Sigmoid colon (tissue), 3 donors: ENCODE data around the gene COPZ1.

Source experiments
- CTCF ChIP-seq, 4 experiments: fragments of 450-650 bp in 3 of 4; fragments of 200-600 bp in 1 of 4; IDR thresholded peaks; one replicate each; pipeline ENCODE4 v1.5.1; 2016 to 2019; ENCODE audit warnings: antibody characterized with exemption in 4 of 4, mild to moderate bottlenecking in 3 of 4, moderate library complexity in 2 of 4
- POLR2A ChIP-seq, 2 donors: fragments of 450-650 bp; IDR thresholded peaks; one replicate each; pipeline ENCODE4 v1.6.1; 2016; ENCODE audit warnings: antibody characterized with exemption in 2 of 2, mild to moderate bottlenecking in 2 of 2, moderate library complexity in 2 of 2

DNA sequence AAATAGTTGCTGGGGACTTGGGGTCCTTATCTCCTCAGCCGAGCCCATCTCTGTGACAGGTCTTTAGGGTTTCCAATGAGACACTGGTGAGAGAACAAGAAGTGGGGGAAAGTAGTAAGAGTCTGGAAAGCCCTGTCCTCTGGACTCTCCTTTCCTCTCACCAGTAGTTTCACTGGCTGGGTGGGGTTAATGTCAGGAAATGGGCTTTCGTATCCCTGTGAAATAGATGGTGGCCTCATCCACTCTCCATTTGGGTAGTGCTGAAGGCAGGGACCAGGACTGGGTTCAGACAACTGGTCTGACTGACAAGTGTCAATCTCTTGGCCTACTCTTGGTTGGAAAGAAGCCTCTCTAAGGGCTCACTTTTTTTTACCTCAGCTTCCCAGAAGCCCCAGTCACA, 52.1 kb downstream of the COPZ1 start:
- TF ChIP-seq CTCF (IDR thresholded peaks at IDR 0.05) (no peak), POLR2A (IDR thresholded peaks at IDR 0.05) (no peak)
